A673 (cell line): ENCODE data around the gene ADAMTSL1.

Source experiments
- EZH2 ChIP-seq: fragments of 200-600 bp; sonication (generic); IDR thresholded peaks from 2 replicates; pipeline ENCODE4 v1.6.1; 2017; ENCODE audit warnings: borderline replicate concordance, low read depth, mild to moderate bottlenecking, mixed read lengths, antibody characterized with exemption, low read length; ENCODE audit not compliant: poor library complexity, severe bottlenecking
- TF ChIP-seq, protein P1 (sequence below): fragments of 300-800, 200-600 bp; sonication (generic); conservative IDR thresholded peaks from 2 replicates; pipeline ENCODE4 v1.5.1; 2017; ENCODE audit warnings: low read depth, mild to moderate bottlenecking, antibody characterized with exemption, low read length, moderate library complexity, mixed read lengths

DNA sequence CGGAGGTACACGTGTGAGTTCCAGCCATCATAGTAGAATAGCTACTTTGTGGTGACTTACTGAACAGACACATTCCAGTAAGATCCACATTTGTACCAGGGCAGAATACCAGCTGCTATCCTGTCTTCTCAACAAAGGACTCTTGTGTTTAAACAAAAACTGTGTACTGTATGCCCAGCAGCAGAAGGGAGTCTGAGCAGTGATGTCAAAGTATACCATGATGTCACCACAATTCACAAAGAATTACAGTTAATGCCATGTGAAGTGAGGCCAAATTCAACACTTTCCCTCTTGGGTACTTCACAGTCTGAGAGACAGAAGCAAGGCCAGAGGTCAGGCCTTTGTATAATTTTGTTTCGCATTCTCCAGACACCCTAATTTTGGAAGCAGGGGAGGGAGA, 137.0 kb downstream of the ADAMTSL1 start:
- TF ChIP-seq, protein P1, sequence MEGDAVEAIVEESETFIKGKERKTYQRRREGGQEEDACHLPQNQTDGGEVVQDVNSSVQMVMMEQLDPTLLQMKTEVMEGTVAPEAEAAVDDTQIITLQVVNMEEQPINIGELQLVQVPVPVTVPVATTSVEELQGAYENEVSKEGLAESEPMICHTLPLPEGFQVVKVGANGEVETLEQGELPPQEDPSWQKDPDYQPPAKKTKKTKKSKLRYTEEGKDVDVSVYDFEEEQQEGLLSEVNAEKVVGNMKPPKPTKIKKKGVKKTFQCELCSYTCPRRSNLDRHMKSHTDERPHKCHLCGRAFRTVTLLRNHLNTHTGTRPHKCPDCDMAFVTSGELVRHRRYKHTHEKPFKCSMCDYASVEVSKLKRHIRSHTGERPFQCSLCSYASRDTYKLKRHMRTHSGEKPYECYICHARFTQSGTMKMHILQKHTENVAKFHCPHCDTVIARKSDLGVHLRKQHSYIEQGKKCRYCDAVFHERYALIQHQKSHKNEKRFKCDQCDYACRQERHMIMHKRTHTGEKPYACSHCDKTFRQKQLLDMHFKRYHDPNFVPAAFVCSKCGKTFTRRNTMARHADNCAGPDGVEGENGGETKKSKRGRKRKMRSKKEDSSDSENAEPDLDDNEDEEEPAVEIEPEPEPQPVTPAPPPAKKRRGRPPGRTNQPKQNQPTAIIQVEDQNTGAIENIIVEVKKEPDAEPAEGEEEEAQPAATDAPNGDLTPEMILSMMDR, result no peak
- no peak for TF ChIP-seq EZH2
